Measurements from ENCODE around the gene PLP2. TPM values are rescaled to one million over a fixed set of nuclear protein-coding genes. Genes with fewer than 3 reads are reported as not detected.

Gene PLP2
- total RNA-seq, 1 experiment from 2014 or later: 273 TPM

DNA sequence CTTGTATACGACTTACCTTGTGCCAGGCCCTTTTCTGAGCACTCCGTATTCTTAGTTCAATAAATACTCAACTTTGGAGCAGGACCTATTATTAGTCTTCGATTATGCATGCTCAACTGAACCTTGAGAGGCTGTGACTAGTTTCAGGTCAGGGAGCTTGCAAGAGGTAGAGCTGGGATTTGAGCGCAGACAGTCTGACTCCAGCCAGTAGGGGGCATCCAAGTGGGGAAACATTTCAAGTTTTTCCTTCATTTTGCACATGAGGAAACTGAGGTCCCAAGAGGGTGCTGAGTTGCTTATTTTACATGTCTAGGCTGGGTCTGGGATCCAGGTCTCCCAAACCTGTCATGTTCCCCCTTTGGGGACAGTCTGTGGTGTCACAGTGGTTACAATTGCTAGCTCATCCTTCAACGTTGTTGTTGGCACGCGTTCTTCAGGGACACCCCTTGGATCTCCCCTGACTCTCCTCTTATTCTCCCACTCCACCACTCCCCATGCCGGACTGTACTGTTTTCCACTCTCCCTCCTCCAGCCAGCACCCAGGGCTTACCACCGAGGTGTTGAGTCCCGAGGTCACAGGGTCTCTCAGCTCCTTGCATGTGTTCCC is 21.1 kb downstream of the PLP2 start:
- no peaks in the 10 kb centered on the region for H3K9me3 Mint-ChIP-seq (ENCODE audit: low read depth, unreplicated experiment)
- intact Hi-C loops (cut with micrococcal nuclease; ENCODE audit: unreplicated experiment): loop anchor here (10.0 kb wide), 1 partner anchor 562 kb away; no protein-coding TSS in a partner anchor
- H3K4me3 Mint-ChIP-seq (ENCODE audit: low read depth, unreplicated experiment): no peak overlapping the region
- DNase-seq: peak; percentile 44
- H3K27me3 Mint-ChIP-seq (ENCODE audit: unreplicated experiment): peaks cover 14% of the 10 kb centered on the region
- no peak overlapping the region for H3K27ac Mint-ChIP-seq (ENCODE audit: unreplicated experiment)
- H3K36me3 Mint-ChIP-seq (ENCODE audit: insufficient read depth, unreplicated experiment): peaks cover 25% of the 10 kb centered on the region
- H3K4me1 Mint-ChIP-seq (ENCODE audit: low read depth, unreplicated experiment): peaks cover 24% of the 10 kb centered on the region
- TF ChIP-seq, protein P1, sequence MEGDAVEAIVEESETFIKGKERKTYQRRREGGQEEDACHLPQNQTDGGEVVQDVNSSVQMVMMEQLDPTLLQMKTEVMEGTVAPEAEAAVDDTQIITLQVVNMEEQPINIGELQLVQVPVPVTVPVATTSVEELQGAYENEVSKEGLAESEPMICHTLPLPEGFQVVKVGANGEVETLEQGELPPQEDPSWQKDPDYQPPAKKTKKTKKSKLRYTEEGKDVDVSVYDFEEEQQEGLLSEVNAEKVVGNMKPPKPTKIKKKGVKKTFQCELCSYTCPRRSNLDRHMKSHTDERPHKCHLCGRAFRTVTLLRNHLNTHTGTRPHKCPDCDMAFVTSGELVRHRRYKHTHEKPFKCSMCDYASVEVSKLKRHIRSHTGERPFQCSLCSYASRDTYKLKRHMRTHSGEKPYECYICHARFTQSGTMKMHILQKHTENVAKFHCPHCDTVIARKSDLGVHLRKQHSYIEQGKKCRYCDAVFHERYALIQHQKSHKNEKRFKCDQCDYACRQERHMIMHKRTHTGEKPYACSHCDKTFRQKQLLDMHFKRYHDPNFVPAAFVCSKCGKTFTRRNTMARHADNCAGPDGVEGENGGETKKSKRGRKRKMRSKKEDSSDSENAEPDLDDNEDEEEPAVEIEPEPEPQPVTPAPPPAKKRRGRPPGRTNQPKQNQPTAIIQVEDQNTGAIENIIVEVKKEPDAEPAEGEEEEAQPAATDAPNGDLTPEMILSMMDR (IDR thresholded peaks at IDR 0.05; ENCODE audit: unreplicated experiment): peak; percentile 52
- CTCF ChIA-PET: interaction anchor here (0.6 to 1.0 kb wide), 2 partner anchors 76 to 275 kb away, joined by 5 to 6 read pairs; partner anchors contain the start of gene PPP1R3F
- BruUV-seq (replicated peaks): no TSS peak

DNA sequence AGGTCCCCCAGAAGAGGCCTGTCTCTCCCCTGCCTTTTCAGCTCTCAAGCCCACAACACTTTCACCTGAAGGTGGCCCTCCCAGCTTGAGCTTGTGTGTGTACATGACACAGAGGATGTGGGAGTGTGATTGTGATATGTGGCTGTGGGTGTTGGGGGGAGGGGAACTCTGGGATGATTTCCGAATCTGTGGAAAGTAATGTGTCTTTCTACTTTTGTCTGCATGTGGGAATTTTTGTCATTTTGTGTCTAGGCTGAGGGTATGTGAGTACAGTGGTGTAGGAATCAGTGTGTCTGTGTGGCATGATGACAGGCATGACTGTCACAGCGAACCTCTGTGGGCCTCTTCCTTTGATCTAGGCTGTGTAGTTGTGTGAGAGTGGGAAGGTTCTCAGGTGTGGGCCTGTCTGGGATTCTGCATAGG is 21.9 kb downstream of the PLP2 start:
- CTCF ChIA-PET: no interaction called here
- intact Hi-C loops (cut with micrococcal nuclease; ENCODE audit: unreplicated experiment): loop anchor here (10.0 kb wide), 1 partner anchor 561 kb away; no protein-coding TSS in a partner anchor
- no peak overlapping the region for H3K27ac Mint-ChIP-seq (ENCODE audit: unreplicated experiment)

DNA sequence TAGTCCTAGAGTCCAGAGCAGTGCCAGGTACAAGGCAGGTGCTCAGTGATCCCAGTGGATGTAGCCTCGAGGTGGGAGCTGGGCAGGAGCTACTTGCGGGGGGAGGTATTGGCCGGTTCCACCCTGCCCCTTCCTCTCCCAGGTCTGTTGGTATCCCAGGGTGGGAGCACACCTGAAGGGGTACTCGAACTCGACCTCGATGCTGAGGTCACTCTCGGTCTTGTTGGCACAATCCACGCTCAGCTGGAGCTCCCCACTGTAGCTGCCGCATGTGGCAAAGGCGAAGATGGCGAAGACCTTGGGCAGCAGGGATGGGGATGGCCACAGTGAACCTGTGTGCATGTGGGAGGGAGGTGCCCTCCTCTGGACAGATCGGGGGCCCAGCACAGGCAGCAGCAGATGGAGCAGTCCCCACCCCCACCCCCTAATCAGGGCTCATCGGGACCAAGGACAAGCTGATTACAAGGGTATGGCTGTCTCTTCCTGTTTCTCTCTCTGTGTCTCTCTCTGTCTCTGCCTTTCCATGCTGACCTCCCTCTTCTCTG is 25.9 kb downstream of the PLP2 start:
- no peak for DNase-seq
- H3K4me1 Mint-ChIP-seq (ENCODE audit: low read depth, unreplicated experiment): peaks cover 10% of the 10 kb centered on the region

More for the DNA sequence above, 21.9 kb downstream of the PLP2 start:
- no TSS peak for BruUV-seq (replicated peaks)
- no peak for DNase-seq
- Mint-ChIP-seq H3K27me3 (ENCODE audit: unreplicated experiment) (peaks cover 21% of the 10 kb centered on the region), H3K4me1 (ENCODE audit: low read depth, unreplicated experiment) (peaks cover 32% of the 10 kb centered on the region), H3K9me3 (ENCODE audit: low read depth, unreplicated experiment) (no peaks in the 10 kb centered on the region), H3K4me3 (ENCODE audit: low read depth, unreplicated experiment) (no peak overlapping the region), H3K36me3 (ENCODE audit: insufficient read depth, unreplicated experiment) (peaks cover 31% of the 10 kb centered on the region)
- TF ChIP-seq, protein P1 (IDR thresholded peaks at IDR 0.05; ENCODE audit: unreplicated experiment): no peak

DNA sequence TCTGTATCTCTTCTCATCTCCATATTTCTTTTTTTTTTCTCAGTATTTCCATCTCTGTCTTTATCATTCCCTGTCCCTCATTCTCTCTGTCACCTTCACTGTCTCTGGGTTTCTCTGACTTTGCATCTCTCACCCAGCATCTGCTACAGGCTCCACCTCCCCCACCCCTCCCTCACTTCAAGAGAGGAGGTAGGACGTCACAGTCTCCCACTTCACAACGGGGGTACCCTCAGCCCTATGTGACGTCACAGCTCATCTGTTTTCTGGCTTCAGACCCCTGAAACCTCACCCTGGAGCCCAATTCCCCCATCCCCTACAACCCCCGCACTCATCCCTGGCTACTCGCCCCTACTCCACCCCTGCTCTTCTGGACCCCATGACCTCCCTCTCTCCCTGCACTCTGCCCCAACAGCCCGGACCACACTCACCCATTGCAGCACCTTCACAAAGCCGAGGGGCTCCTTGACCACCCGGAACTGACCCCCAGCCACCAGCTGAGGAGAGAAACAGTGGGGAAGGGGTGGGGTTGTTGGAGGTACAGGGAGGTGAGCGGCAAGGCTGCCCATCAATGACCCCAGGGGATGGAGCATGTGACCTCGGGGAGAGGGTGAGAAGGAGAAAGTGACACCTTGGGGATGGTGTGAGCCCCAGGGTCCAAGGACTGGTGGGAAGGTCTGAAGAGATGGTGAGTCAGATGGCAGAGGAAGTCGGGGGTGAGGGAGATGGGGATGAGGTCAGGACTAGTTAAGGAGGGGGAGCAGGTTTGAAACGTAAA is 27.0 kb downstream of the PLP2 start:
- peaks cover 10% of the 10 kb centered on the region for H3K4me1 Mint-ChIP-seq (ENCODE audit: low read depth, unreplicated experiment)
- DNase-seq: no peak
- no TSS peak for BruUV-seq (replicated peaks)
- no peak overlapping the region for H3K4me3 Mint-ChIP-seq (ENCODE audit: low read depth, unreplicated experiment)
- no peak overlapping the region for H3K27ac Mint-ChIP-seq (ENCODE audit: unreplicated experiment)
- intact Hi-C loops (cut with micrococcal nuclease; ENCODE audit: unreplicated experiment): loop anchor here (10.0 kb wide), 1 partner anchor 556 kb away; no protein-coding TSS in a partner anchor
- TF ChIP-seq, protein P1 (IDR thresholded peaks at IDR 0.05; ENCODE audit: unreplicated experiment): no peak
- CTCF ChIA-PET: no interaction called here
- peaks cover 10% of the 10 kb centered on the region for H3K36me3 Mint-ChIP-seq (ENCODE audit: insufficient read depth, unreplicated experiment)
- H3K27me3 Mint-ChIP-seq (ENCODE audit: unreplicated experiment): peaks cover 29% of the 10 kb centered on the region
- no peaks in the 10 kb centered on the region for H3K9me3 Mint-ChIP-seq (ENCODE audit: low read depth, unreplicated experiment)

More for the DNA sequence above, 25.9 kb downstream of the PLP2 start:
- no peak overlapping the region for H3K27ac Mint-ChIP-seq (ENCODE audit: unreplicated experiment)
- no TSS peak for BruUV-seq (replicated peaks)
- peaks cover 5% of the 10 kb centered on the region for H3K36me3 Mint-ChIP-seq (ENCODE audit: insufficient read depth, unreplicated experiment)
- CTCF ChIA-PET: no interaction called here
- no peak overlapping the region for H3K4me3 Mint-ChIP-seq (ENCODE audit: low read depth, unreplicated experiment)
- peaks cover 23% of the 10 kb centered on the region for H3K27me3 Mint-ChIP-seq (ENCODE audit: unreplicated experiment)
- intact Hi-C loops (cut with micrococcal nuclease; ENCODE audit: unreplicated experiment): loop anchor here (10.0 kb wide), 1 partner anchor 557 kb away; no protein-coding TSS in a partner anchor
- H3K9me3 Mint-ChIP-seq (ENCODE audit: low read depth, unreplicated experiment): no peaks in the 10 kb centered on the region
- TF ChIP-seq, protein P1 (IDR thresholded peaks at IDR 0.05; ENCODE audit: unreplicated experiment): no peak
